22Rv1 (cell line): Measurements from ENCODE around the gene CLDN10.

Experiments
- CTCF ChIP-seq: fragments of 450-650 bp; IDR thresholded peaks from 2 replicates; pipeline ENCODE4 v1.5.1; 2017; ENCODE audit warnings: mild to moderate bottlenecking
- ZFX ChIP-seq: fragments of 450-650 bp; IDR thresholded peaks from 2 replicates; pipeline ENCODE4 v1.6.1; 2017; ENCODE audit warnings: antibody characterized with exemption, borderline replicate concordance

GRCh38 chr13:95512957-95513356 is 39.6 kb upstream of the CLDN10 start:
- TF ChIP-seq CTCF, result no peak
- TF ChIP-seq ZFX, result no peak
